GM12801 (cell line): ENCODE results near the gene MYO1D.

ENCODE experiments used
- TF ChIP-seq, protein P1 (sequence below): IDR thresholded peaks from one replicate; pipeline ENCODE4 v1.5.1; 2011; ENCODE audit warnings: control low read depth; ENCODE audit not compliant: insufficient read length; ENCODE audit errors: extremely low read depth

The MYO1D gene

DNA sequence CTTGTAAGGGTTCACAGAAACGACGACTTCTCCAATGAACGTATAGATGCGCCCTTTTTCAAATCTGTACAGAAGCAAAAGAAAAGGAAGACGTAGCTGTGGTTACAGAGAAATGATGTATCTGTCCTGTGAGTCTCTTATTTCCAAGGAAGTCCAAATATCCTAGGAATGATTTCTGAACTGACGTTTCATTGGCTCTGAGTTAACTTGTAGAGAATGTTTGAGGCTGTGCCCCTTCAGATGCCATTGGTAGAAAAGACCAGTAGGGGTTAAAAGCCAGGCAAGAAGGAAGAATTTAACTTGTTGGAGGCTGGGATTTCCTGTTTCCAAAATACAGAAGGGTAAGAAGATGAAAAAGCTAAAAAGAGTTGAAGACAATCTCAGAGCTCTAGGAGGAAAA, 96.2 kb downstream of the MYO1D start:
- TF ChIP-seq, protein P1, sequence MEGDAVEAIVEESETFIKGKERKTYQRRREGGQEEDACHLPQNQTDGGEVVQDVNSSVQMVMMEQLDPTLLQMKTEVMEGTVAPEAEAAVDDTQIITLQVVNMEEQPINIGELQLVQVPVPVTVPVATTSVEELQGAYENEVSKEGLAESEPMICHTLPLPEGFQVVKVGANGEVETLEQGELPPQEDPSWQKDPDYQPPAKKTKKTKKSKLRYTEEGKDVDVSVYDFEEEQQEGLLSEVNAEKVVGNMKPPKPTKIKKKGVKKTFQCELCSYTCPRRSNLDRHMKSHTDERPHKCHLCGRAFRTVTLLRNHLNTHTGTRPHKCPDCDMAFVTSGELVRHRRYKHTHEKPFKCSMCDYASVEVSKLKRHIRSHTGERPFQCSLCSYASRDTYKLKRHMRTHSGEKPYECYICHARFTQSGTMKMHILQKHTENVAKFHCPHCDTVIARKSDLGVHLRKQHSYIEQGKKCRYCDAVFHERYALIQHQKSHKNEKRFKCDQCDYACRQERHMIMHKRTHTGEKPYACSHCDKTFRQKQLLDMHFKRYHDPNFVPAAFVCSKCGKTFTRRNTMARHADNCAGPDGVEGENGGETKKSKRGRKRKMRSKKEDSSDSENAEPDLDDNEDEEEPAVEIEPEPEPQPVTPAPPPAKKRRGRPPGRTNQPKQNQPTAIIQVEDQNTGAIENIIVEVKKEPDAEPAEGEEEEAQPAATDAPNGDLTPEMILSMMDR: no peak

DNA sequence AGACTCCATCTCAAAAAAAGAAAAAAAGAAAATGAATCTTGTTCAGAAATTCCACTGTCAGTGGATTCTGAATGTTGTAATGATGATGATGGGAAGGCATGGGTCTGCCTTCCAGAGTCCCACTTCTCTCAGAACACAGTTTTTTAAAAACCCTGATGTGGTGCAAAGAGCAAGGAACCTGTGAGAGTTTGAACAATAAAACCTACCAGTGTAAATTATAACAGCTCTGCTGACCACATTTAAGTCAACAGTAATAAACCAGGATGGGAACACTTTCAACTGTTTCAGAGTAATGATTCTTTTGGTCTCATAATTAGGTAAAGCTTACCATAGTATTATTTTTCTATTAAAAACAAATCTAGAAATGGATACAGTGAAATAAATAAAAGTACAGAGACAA, 99.0 kb downstream of the MYO1D start:
- TF ChIP-seq, protein P1: no peak

DNA sequence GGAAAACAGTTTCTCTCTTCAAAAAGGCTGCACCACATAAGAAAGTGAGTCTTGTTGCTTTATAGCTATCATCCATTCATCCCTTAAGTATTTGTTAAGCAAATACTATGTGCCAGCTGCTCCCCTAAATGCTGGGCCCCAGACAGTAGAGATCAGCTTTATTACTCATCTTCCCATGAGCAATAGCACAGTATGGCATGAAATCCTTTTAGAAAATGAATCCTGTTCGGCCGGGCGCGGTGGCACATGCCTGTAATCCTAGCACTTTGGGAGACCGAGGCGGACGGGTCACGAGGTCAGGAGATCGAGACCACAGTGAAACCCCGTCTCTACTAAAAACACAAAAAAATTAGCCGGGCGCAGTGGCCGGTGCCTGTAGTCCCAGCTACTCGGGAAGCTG, 99.5 kb downstream of the MYO1D start:
- TF ChIP-seq, protein P1: no peak

DNA sequence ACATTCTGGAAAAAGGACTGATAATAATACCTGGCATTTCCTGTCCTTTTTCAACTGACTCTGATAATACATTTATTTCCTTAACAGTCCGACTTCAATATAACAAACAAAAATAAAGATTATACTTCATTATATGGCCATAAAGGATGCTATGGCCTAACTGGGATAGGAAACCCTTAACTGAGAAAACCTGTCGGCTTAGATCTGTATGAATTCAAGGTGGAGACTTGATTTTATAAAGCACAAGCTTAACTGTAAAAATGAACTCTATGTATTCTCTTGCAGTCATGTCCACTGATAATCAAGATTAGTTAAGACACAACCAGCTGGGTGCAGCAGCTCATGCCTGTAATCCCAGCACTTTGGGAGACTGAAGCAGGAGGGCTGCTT, 102.2 kb downstream of the MYO1D start:
- TF ChIP-seq, protein P1: no peak

DNA sequence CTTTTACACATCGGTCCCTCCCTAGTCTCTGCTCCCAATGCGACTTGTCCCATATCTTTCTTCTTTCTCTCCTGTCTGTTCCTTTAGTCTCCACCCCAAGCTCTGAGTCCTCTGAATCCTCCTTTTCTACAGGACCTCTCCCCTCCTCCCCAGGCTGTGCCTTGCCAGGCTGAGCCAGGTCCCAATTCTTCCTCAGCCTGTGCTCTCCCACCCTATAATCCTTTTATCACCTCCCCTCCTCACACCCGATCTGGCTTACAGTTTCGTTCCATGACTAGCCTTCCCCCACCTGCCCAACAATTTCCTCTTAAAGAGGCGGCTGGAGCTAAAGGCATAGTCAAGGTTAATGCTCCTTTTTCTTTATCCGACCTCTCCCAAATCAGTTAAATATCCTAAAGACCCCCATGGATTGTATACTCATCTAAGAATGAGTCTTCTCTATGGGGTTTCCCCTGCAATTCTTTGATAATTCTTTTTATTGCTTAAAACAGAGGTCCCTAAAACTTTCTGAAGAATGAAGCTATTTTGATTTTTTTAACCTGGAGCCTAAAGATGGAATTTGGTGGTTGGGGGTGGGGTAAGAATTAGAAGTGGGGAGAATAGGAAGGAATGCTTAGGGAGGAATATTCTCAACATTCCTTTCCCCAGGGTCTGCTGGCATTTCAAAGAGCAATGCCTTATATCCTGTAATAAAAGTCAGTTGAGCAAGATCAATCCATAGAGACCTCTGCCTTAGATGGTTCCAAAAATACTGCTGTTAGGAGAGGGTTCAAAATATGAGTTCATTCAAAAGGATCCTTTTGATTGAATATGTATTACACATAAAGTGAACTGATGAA, 102.8 kb downstream of the MYO1D start:
- TF ChIP-seq, protein P1: no peak

DNA sequence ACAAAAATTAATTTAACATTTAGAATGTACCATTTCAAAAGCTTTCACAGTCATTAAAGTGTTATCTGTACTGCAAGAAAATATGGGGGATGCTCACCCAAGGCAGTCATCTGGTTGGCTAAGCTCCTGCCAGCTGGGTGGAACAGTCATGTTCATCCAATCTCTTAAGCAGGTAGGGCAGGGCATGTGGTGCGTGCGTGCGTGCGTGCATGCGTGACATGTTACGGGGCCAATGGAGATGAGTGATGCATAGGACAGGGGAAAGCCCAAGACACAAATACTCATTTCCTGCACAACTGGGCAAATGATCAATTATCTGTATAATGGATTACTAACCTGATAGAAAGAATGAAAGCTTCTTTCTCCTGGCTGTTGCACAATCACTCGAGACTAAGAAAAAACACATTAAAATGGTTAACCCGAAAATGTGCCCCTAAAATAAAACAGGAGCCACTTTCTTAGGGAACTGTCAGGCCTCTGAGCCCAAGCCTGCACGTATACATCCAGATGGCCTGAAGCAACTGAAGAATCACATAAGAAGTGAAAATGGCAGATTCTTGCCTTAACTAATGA, 104.4 kb downstream of the MYO1D start:
- TF ChIP-seq, protein P1: no peak

DNA sequence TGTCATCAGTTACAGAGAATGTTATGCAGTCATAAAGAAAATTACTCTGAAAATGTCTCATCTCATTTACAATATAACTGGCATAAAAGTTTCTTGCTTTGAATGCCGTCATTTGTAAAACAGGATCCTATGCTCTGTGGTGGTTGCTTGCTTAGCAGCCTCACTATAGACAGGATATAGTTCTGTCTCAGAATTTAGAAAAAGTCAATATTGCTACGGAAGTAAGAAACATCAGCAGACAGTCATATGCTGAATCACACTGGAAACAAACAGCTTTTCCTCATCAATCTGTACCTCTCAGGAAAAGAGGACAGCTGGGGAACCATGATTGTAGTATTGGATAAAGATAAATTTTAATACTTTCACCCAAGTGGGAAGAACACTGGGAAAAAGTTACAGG, 105.5 kb downstream of the MYO1D start:
- TF ChIP-seq, protein P1: no peak
